Measurements from ENCODE around the gene CCDC197.

The CCDC197 gene

DNA sequence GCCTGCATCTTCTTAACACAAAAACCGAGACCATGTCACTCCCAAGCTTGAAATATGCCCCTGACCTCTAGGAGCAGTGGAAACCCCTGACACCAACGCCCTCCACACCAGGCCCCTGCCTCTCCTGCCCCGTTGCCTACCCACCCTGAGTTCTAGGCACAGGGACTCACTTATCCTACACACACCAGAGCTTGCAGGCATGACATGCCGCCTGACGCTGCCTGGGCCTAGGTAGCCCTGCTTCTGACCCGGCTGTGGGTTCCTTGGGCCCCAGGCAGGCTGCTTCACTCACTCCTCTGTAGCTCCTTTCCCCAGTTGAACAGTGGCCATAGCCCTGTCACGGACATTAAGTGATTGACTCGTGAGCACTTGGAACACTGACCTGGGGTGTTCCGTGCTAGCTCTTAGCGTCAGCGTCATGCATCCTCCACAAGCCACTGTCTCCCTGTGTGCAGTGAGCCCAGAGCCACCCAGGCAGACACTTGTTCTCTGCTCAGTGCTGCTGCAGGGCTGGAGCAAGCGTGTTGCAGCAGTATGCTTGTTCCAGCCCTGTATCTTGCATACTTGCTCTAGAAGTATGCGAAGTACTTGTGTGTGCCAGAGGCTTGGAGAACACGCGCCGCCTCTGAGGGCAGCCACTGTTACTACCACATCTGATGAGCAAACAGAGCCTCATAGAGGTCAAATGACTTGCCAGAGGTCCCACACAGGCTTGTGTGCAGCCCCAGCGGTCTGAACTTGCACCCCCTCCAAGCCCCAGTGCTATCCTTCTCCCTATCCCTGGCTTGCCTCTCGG, 44.6 kb downstream of the CCDC197 start:
- H3K9me3 Mint-ChIP-seq = no peaks in the 10 kb centered on the region
- no peak overlapping the region for H3K27ac Mint-ChIP-seq
- H3K4me1 Mint-ChIP-seq = no peaks in the 10 kb centered on the region
- TF ChIP-seq, protein P1, sequence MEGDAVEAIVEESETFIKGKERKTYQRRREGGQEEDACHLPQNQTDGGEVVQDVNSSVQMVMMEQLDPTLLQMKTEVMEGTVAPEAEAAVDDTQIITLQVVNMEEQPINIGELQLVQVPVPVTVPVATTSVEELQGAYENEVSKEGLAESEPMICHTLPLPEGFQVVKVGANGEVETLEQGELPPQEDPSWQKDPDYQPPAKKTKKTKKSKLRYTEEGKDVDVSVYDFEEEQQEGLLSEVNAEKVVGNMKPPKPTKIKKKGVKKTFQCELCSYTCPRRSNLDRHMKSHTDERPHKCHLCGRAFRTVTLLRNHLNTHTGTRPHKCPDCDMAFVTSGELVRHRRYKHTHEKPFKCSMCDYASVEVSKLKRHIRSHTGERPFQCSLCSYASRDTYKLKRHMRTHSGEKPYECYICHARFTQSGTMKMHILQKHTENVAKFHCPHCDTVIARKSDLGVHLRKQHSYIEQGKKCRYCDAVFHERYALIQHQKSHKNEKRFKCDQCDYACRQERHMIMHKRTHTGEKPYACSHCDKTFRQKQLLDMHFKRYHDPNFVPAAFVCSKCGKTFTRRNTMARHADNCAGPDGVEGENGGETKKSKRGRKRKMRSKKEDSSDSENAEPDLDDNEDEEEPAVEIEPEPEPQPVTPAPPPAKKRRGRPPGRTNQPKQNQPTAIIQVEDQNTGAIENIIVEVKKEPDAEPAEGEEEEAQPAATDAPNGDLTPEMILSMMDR (IDR thresholded peaks at IDR 0.05; ENCODE audit: unreplicated experiment in 3 of 3) = no peak
- H3K36me3 Mint-ChIP-seq (ENCODE audit: low read depth) = peaks cover 17% of the 10 kb centered on the region
- peaks cover 4% of the 10 kb centered on the region for H3K27me3 Mint-ChIP-seq (ENCODE audit: low read depth)
- H3K4me3 Mint-ChIP-seq = no peak overlapping the region

DNA sequence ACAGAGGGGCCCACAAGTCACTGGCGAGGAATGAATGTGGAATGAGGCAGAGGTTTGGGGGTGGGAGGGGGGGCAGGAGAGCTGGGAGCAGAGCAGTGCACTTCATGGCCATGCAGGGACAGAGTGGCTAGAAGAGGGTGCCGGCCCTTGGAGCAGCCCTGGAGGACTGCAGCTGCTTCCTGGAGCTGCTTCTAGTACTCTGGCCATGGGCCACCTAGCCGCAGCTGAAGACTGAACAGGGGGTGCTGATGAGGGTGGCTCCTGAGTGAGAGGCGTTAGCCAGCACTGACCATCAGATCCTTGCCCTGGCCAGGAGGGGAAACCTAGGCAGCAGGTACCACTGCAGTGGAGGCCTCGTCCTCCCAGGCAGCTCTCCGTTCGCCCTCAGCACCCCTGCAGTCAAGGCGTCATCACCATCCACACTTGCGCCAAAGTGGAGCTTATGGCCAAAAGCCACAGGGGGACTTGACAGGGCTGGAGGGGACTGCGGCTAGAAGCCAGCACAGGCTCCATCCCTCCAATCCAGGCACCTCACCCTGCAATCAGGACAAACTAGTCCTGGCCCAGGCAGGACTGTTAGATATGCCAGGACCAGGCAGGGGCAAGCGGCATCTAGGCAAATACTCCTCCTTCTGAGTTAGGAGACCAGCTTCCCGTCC, 45.5 kb downstream of the CCDC197 start:
- Mint-ChIP-seq H3K4me3 (no peak overlapping the region), H3K27ac (no peak overlapping the region), H3K36me3 (ENCODE audit: low read depth) (peaks cover 17% of the 10 kb centered on the region), H3K9me3 (no peaks in the 10 kb centered on the region), H3K4me1 (no peaks in the 10 kb centered on the region), H3K27me3 (ENCODE audit: low read depth) (peaks cover 4% of the 10 kb centered on the region)
- TF ChIP-seq, protein P1 (IDR thresholded peaks at IDR 0.05; ENCODE audit: unreplicated experiment in 3 of 3) = no peak

DNA sequence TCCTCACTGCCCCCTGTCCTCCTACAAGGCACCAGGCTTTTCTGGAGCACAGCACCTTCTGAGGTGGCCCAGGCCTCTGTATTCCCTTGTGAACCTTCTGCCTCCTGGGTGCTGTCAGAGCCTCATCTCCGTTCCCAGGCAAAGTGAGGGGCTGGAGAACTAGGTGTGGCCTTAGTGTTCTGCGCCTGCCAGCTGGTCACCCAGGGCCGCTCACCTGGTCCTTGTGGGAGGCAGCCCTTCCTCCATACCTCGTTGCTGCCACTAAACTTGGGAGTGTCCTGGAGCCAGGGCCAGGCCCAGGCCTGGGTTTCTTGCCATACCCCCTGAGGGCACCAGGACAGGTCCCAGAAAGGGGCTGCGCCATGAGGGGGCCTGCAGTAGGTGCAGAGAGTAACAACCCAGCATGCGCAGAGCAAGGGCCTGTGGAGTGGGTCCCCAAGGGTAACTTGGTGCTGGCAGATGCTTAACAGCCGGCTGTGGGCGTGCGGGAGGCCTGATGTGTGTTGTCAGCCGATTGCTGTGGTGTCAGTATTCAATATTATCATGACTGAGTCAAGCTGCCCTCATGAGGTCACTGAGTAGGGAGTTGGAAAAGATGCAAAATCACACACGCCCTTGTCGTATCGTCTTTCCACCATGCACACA, 46.1 kb downstream of the CCDC197 start:
- H3K27me3 Mint-ChIP-seq (ENCODE audit: low read depth) = peaks cover 4% of the 10 kb centered on the region
- H3K27ac Mint-ChIP-seq = no peak overlapping the region
- H3K36me3 Mint-ChIP-seq (ENCODE audit: low read depth) = peaks cover 22% of the 10 kb centered on the region
- no peaks in the 10 kb centered on the region for H3K4me1 Mint-ChIP-seq
- no peaks in the 10 kb centered on the region for H3K9me3 Mint-ChIP-seq
- H3K4me3 Mint-ChIP-seq = no peak overlapping the region
- TF ChIP-seq, protein P1 (IDR thresholded peaks at IDR 0.05; ENCODE audit: unreplicated experiment in 3 of 3) = no peak

DNA sequence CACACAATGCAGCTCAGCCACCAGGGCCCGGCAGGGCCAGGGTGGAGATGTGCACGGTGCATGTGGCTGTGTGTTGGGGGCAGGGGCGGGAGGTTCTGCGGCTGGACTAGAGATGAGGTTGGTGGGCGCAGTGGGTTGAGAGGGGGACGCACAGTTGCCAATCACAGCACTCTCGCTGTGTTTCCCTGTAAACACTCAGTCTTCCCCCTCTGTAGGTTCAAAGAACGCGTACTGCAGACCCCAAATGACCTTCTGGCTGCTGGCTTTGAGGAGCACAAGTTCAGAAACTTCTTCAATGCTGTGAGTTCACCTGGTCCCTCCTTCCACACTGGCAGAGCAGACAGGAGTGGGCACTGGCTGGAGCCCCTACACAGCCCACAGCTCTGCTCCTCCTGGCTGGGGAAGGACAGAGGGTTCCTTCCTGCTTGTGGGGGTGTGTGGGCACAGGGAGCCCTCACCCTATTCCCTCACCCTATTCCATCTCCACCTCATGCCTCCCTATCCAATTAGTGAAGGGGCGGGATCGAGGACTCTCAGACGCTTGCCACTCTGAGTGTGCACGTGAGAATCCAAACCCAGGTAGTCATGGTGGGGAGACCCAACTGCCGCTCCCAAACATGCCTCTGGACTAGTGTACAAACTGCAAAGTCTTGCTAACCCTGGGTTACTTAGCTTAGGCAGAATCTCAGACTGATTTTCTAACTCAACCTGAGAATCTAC, 46.8 kb downstream of the CCDC197 start:
- TF ChIP-seq, protein P1 (IDR thresholded peaks at IDR 0.05; ENCODE audit: unreplicated experiment in 3 of 3) = no peak
- peaks cover 26% of the 10 kb centered on the region for H3K36me3 Mint-ChIP-seq (ENCODE audit: low read depth)
- H3K9me3 Mint-ChIP-seq = no peaks in the 10 kb centered on the region
- H3K4me1 Mint-ChIP-seq = no peaks in the 10 kb centered on the region
- no peak overlapping the region for H3K27ac Mint-ChIP-seq
- no peak overlapping the region for H3K4me3 Mint-ChIP-seq
- H3K27me3 Mint-ChIP-seq (ENCODE audit: low read depth) = peaks cover 4% of the 10 kb centered on the region

DNA sequence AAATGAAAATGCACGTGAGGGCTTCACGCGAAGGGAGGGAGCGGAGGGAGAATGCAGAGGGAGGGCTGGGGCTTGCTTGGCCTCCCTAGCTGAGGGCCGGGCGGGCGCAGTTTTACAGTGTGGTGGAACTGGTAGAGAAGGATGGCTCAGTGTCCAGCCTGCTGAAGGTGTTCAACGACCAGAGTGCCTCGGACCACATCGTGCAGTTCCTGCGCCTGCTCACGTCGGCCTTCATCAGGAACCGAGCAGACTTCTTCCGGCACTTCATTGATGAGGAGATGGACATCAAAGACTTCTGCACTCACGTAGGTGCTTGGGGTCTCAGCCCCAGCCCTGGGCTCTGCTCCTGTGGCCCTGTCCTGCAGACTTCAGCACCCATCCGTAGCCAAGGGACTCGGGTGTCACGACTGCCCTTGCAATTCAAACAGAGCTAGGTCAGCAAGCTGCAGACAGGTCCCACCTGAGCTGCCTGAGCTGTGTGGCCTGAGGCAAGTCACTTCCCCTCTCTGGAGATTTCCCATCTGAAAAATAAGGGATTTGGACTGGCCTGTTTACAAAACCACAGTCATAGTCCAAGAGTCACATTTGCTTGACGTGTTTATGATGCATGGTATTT, 47.5 kb downstream of the CCDC197 start:
- TF ChIP-seq, protein P1 (IDR thresholded peaks at IDR 0.05; ENCODE audit: unreplicated experiment in 3 of 3) = no peak
- peaks cover 30% of the 10 kb centered on the region for H3K36me3 Mint-ChIP-seq (ENCODE audit: low read depth)
- H3K4me3 Mint-ChIP-seq = no peak overlapping the region
- H3K27ac Mint-ChIP-seq = no peak overlapping the region
- no peaks in the 10 kb centered on the region for H3K9me3 Mint-ChIP-seq
- H3K4me1 Mint-ChIP-seq = no peaks in the 10 kb centered on the region
- H3K27me3 Mint-ChIP-seq (ENCODE audit: low read depth) = peaks cover 4% of the 10 kb centered on the region

All from nephron (organoid).